ENCODE results near the gene EPC2. TPM values are rescaled to one million over a fixed set of nuclear protein-coding genes. Genes with fewer than 3 reads are reported as not detected.

The EPC2 gene
- total and polyA plus RNA-seq, 2 experiments from 2014 or later = 4.2 to 20.0 TPM

GRCh38 chr2:148650881-148651280, 6.3 kb downstream of the EPC2 start:
- Histone ChIP-seq H3K9ac (no peak overlapping the region), H3K27me3 (replicated peaks; ENCODE audit: insufficient read depth) (no peaks in the 10 kb centered on the region), H4K20me1 (ENCODE audit: insufficient read depth) (peaks cover 55% of the 10 kb centered on the region), H3K27ac (no peak overlapping the region), H3K4me1 (ENCODE audit: insufficient read depth) (peaks cover 5% of the 10 kb centered on the region; the same call in 1 of the 2 replicates), H3K4me2 (ENCODE audit: unreplicated experiment) (no peak overlapping the region), H3F3A (ENCODE audit: insufficient read depth) (0 out of 2 replicates have a peak, but pooled peaks cover 8% of the 10 kb centered on the region), H3K79me2 (ENCODE audit: insufficient read depth) (peaks cover 100% of the 10 kb centered on the region), H2AFZ (no peak overlapping the region), H3K9me2 (ENCODE audit: insufficient read depth) (no peaks in the 10 kb centered on the region), H3K4me3 (no peak overlapping the region), H3K36me3 (ENCODE audit: low read depth) (no peaks in the 10 kb centered on the region), H3K9me3 (ENCODE audit: low read depth) (no peaks in the 10 kb centered on the region)
- 81 to 82% methylated on average over 2 of the region's 2 CpGs for WGBS, 2 experiments (ENCODE audit: low coverage in 1 of 2, low lambda C conversion rate in 2 of 2, missing lambda C conversion rate in 2 of 2)
- DNase-seq = no peak
- TF ChIP-seq EZH2 (IDR thresholded peaks at IDR 0.05; ENCODE audit: insufficient read depth, poor library complexity, severe bottlenecking) = no peak
- TF ChIP-seq EZH2phosphoT487 (IDR thresholded peaks at IDR 0.05; ENCODE audit: insufficient read depth, low read depth) = no peak
- in situ Hi-C loops (cut with MboI) = no loop called here

- Histone ChIP-seq H3K4me3 (no peak overlapping the region), H2AFZ (no peak overlapping the region), H3K9ac (no peak overlapping the region), H3K9me2 (ENCODE audit: insufficient read depth) (no peaks in the 10 kb centered on the region), H3K27ac (no peak overlapping the region), H3F3A (ENCODE audit: insufficient read depth) (0 out of 2 replicates have a peak, but pooled peaks cover under 1% of the 10 kb centered on the region), H3K36me3 (ENCODE audit: low read depth) (no peaks in the 10 kb centered on the region), H3K4me1 (ENCODE audit: insufficient read depth) (no peaks in the 10 kb centered on the region; the same call in 1 of the 2 replicates), H3K4me2 (ENCODE audit: unreplicated experiment) (no peak overlapping the region), H3K27me3 (replicated peaks; ENCODE audit: insufficient read depth) (no peaks in the 10 kb centered on the region), H3K79me2 (ENCODE audit: insufficient read depth) (peaks cover 100% of the 10 kb centered on the region), H4K20me1 (ENCODE audit: insufficient read depth) (peaks cover 63% of the 10 kb centered on the region), H3K9me3 (ENCODE audit: low read depth) (no peaks in the 10 kb centered on the region)
- 48 to 55% methylated on average over 2 of the region's 2 CpGs for WGBS, 2 experiments (ENCODE audit: low coverage in 1 of 2, low lambda C conversion rate in 2 of 2, missing lambda C conversion rate in 2 of 2)
- DNase-seq = no peak
- in situ Hi-C loops (cut with MboI) = no loop called here
- no peak for TF ChIP-seq EZH2 (IDR thresholded peaks at IDR 0.05; ENCODE audit: insufficient read depth, poor library complexity, severe bottlenecking)
- TF ChIP-seq EZH2phosphoT487 (IDR thresholded peaks at IDR 0.05; ENCODE audit: insufficient read depth, low read depth) = no peak
Measured at GRCh38 chr2:148651972-148652371, 7.4 kb downstream of the EPC2 start.

- peaks cover 100% of the 10 kb centered on the region for H3K79me2 ChIP-seq (ENCODE audit: insufficient read depth)
- no peak overlapping the region for H3K4me3 ChIP-seq
- WGBS, 2 experiments (ENCODE audit: low coverage in 1 of 2, low lambda C conversion rate in 2 of 2, missing lambda C conversion rate in 2 of 2) = 42 to 50% methylated on average over 2 of the region's 2 CpGs
- no peak overlapping the region for H3K9ac ChIP-seq
- no peak overlapping the region for H3K4me2 ChIP-seq (ENCODE audit: unreplicated experiment)
- no peak overlapping the region for H3K27ac ChIP-seq
- H3K4me1 ChIP-seq (ENCODE audit: insufficient read depth) = no peaks in the 10 kb centered on the region; the same call in 1 of the 2 replicates
- H3F3A ChIP-seq (ENCODE audit: insufficient read depth) = no peaks in the 10 kb centered on the region
- no peak overlapping the region for H2AFZ ChIP-seq
- H4K20me1 ChIP-seq (ENCODE audit: insufficient read depth) = peaks cover 63% of the 10 kb centered on the region
- no peaks in the 10 kb centered on the region for H3K9me3 ChIP-seq (ENCODE audit: low read depth)
- H3K36me3 ChIP-seq (ENCODE audit: low read depth) = no peaks in the 10 kb centered on the region
- no peaks in the 10 kb centered on the region for H3K27me3 ChIP-seq (replicated peaks; ENCODE audit: insufficient read depth)
- H3K9me2 ChIP-seq (ENCODE audit: insufficient read depth) = no peaks in the 10 kb centered on the region
- in situ Hi-C loops (cut with MboI) = no loop called here
- TF ChIP-seq EZH2 (IDR thresholded peaks at IDR 0.05; ENCODE audit: insufficient read depth, poor library complexity, severe bottlenecking) (no peak), EZH2phosphoT487 (IDR thresholded peaks at IDR 0.05; ENCODE audit: insufficient read depth, low read depth) (no peak)
- DNase-seq = no peak
Measured at GRCh38 chr2:148653437-148653836, 8.9 kb downstream of the EPC2 start.

- TF ChIP-seq EZH2 (IDR thresholded peaks at IDR 0.05; ENCODE audit: insufficient read depth, poor library complexity, severe bottlenecking) = no peak
- TF ChIP-seq EZH2phosphoT487 (IDR thresholded peaks at IDR 0.05; ENCODE audit: insufficient read depth, low read depth) = no peak
Measured at GRCh38 chr2:148654435-148654834, 9.9 kb downstream of the EPC2 start.

GRCh38 chr2:148656516-148656915, 12.0 kb downstream of the EPC2 start:
- WGBS, 2 experiments (ENCODE audit: low coverage in 1 of 2, low lambda C conversion rate in 2 of 2, missing lambda C conversion rate in 2 of 2) = 97 to 100% methylated on average over 1 of the region's 1 CpG
- Histone ChIP-seq H2AFZ (no peak overlapping the region), H3K36me3 (ENCODE audit: low read depth) (no peaks in the 10 kb centered on the region), H3K9ac (no peak overlapping the region), H3K79me2 (ENCODE audit: insufficient read depth) (peaks cover 100% of the 10 kb centered on the region), H3K4me2 (ENCODE audit: unreplicated experiment) (no peak overlapping the region), H3K27ac (no peak overlapping the region), H3K9me2 (ENCODE audit: insufficient read depth) (no peaks in the 10 kb centered on the region), H3K27me3 (replicated peaks; ENCODE audit: insufficient read depth) (no peaks in the 10 kb centered on the region), H4K20me1 (ENCODE audit: insufficient read depth) (peaks cover 47% of the 10 kb centered on the region), H3F3A (ENCODE audit: insufficient read depth) (no peaks in the 10 kb centered on the region), H3K9me3 (ENCODE audit: low read depth) (no peaks in the 10 kb centered on the region), H3K4me3 (no peak overlapping the region), H3K4me1 (ENCODE audit: insufficient read depth) (peaks cover 25% of the 10 kb centered on the region)
- TF ChIP-seq EZH2 (IDR thresholded peaks at IDR 0.05; ENCODE audit: insufficient read depth, poor library complexity, severe bottlenecking) (no peak), EZH2phosphoT487 (IDR thresholded peaks at IDR 0.05; ENCODE audit: insufficient read depth, low read depth) (no peak)
- DNase-seq = no peak
- in situ Hi-C loops (cut with MboI) = no loop called here

More at GRCh38 chr2:148654435-148654834, 9.9 kb downstream of the EPC2 start:
- peaks cover 7% of the 10 kb centered on the region for H3K4me1 ChIP-seq (ENCODE audit: insufficient read depth)
- H3K9me2 ChIP-seq (ENCODE audit: insufficient read depth) = no peaks in the 10 kb centered on the region
- H3K27me3 ChIP-seq (replicated peaks; ENCODE audit: insufficient read depth) = no peaks in the 10 kb centered on the region
- no peaks in the 10 kb centered on the region for H3K9me3 ChIP-seq (ENCODE audit: low read depth)
- no peaks in the 10 kb centered on the region for H3F3A ChIP-seq (ENCODE audit: insufficient read depth)
- no peaks in the 10 kb centered on the region for H3K36me3 ChIP-seq (ENCODE audit: low read depth)
- no peak for DNase-seq
- H3K4me2 ChIP-seq (ENCODE audit: unreplicated experiment) = no peak overlapping the region
- H3K9ac ChIP-seq = no peak overlapping the region
- H3K27ac ChIP-seq = no peak overlapping the region
- H2AFZ ChIP-seq = no peak overlapping the region
- H3K4me3 ChIP-seq = no peak overlapping the region
- peaks cover 100% of the 10 kb centered on the region for H3K79me2 ChIP-seq (ENCODE audit: insufficient read depth)
- H4K20me1 ChIP-seq (ENCODE audit: insufficient read depth) = peaks cover 57% of the 10 kb centered on the region
- in situ Hi-C loops (cut with MboI) = no loop called here
- WGBS, 2 experiments (ENCODE audit: low coverage in 1 of 2, low lambda C conversion rate in 2 of 2, missing lambda C conversion rate in 2 of 2) = 76 to 77% methylated on average over 6 of the region's 6 CpGs

All from GM23248 (cell line).